ENCODE results near the gene AIDA.

AIDA gene

GRCh38 chr1:222709700-222710153, 2.6 kb downstream of the AIDA start:
- no peak overlapping the region for H3K27ac ChIP-seq
- TF ChIP-seq CTCF (conservative IDR thresholded peaks at IDR 0.05) = no peak
- TF ChIP-seq ZFX (IDR thresholded peaks at IDR 0.05) = no peak

DNA sequence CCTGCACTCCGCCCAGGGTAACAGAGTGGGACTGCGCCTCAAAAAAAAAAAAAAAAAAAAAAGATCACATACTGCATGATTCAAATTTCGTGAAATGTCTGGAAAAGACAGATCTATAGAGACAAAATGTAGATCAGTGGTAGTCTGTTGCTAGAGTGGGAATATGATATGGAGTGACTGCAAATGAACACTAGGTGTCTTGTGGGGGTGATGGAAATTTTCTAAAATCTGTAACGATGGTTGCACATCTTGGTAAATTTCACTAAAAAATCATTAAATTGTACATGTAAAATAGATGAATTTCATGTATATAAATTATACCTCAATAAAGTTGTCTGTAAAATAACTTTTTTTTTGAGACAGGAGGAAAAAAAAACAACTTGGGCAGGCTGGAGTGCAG, 5.5 kb downstream of the AIDA start:
- H3K27ac ChIP-seq = no peak overlapping the region
- TF ChIP-seq CTCF (conservative IDR thresholded peaks at IDR 0.05) = no peak
- no peak for TF ChIP-seq ZFX (IDR thresholded peaks at IDR 0.05)

GRCh38 chr1:222704260-222704659, 8.0 kb downstream of the AIDA start:
- no peak overlapping the region for H3K27ac ChIP-seq
- no peak for TF ChIP-seq CTCF (conservative IDR thresholded peaks at IDR 0.05)
- TF ChIP-seq ZFX (IDR thresholded peaks at IDR 0.05) = no peak

GRCh38 chr1:222702210-222702609, 10.1 kb downstream of the AIDA start:
- TF ChIP-seq ZFX (IDR thresholded peaks at IDR 0.05) = no peak
- H3K27ac ChIP-seq = no peak overlapping the region

- TF ChIP-seq ZFX (IDR thresholded peaks at IDR 0.05) (no peak), CTCF (conservative IDR thresholded peaks at IDR 0.05) (no peak)
- H3K27ac ChIP-seq = no peak overlapping the region
Observed at GRCh38 chr1:222697826-222698225, 14.5 kb downstream of the AIDA start.

- H3K27ac ChIP-seq = no peak overlapping the region; the same call in 1 of the 2 replicates
- TF ChIP-seq CTCF (conservative IDR thresholded peaks at IDR 0.05) (no peak), ZFX (IDR thresholded peaks at IDR 0.05) (no peak)
Observed at GRCh38 chr1:222697203-222697602, 15.1 kb downstream of the AIDA start.

- no peak overlapping the region; the same call in 1 of the 2 replicates for H3K27ac ChIP-seq
- TF ChIP-seq ZFX (IDR thresholded peaks at IDR 0.05) = no peak
- no peak for TF ChIP-seq CTCF (conservative IDR thresholded peaks at IDR 0.05)
Observed at GRCh38 chr1:222696741-222697140, 15.6 kb downstream of the AIDA start.

DNA sequence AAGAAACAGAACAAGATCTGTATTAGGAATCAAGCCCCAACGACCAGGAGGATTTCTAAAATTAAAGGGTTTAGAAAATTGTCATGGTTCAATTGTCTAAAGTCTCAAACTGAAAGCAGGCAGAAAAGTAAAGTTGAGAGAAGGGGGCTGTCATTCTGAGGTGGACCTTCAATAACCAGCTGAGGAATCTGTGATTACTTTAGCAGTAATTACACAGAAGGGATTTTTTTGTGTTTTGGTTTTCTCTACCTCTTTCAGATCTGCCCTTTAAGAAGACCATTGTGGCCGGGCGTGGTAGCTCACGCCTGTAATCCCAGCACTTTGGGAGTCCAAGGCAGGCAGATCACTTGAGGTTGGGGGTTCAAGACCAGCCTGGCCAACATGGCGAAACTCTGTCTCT, 17.4 kb downstream of the AIDA start:
- peak overlapping the region; percentile 91 for H3K27ac ChIP-seq

More for the DNA sequence above, 17.4 kb downstream of the AIDA start:
- TF ChIP-seq CTCF (conservative IDR thresholded peaks at IDR 0.05) (no peak), ZFX (IDR thresholded peaks at IDR 0.05) (no peak)
